Erythroblast (primary cell): ENCODE data around the gene SLC2A13.

ENCODE experiments used
- GATA1 ChIP-seq: IDR thresholded peaks from 2 replicates; pipeline ENCODE4 v1.6.1; 2011; ENCODE audit warnings: low read depth, mild to moderate bottlenecking, control low read depth, low read length, moderate library complexity
- POLR2A ChIP-seq: IDR thresholded peaks from 2 replicates; pipeline ENCODE4 v1.6.1; 2011; ENCODE audit warnings: mild to moderate bottlenecking, low read length

GRCh38 chr12:39971348-39971747 is 134.5 kb downstream of the SLC2A13 start:
- TF ChIP-seq POLR2A (no peak), GATA1 (no peak)
